ENCODE data around the gene CYP46A1.

- no peak for TF ChIP-seq POLR2A (IDR thresholded peaks at IDR 0.05; ENCODE audit: low read depth, low read length)
- TF ChIP-seq POLR2AphosphoS5 (IDR thresholded peaks at IDR 0.05; ENCODE audit: low read depth, low read length), result no peak
- TF ChIP-seq SPI1 (IDR thresholded peaks at IDR 0.05; ENCODE audit: low read depth, low read length), result no peak
- TF ChIP-seq TAF1 (IDR thresholded peaks at IDR 0.05; ENCODE audit: low read depth, low read length), result no peak
- no peak for TF ChIP-seq PAX5 (IDR thresholded peaks at IDR 0.05; ENCODE audit: insufficient read depth, low read length, severe bottlenecking)
Observed at GRCh38 chr14:99658218-99658845, 25.8 kb upstream of the CYP46A1 start.
